Gastrocnemius medialis (tissue), 4 donors: Measurements from ENCODE around the gene CBR4.

Experiments
- CTCF ChIP-seq, 5 experiments: fragments of 450-650 bp in 3 of 5; fragments of 200-600 bp in 2 of 5; sonication (generic) in 2 of 5; IDR thresholded peaks in 4 of 5; conservative IDR thresholded peaks in 1 of 5; 1 replicate in 4 of 5; 2 replicates in 1 of 5; pipeline ENCODE4 v1.5.1; 2016 to 2019; ENCODE audit warnings: antibody characterized with exemption in 5 of 5, mild to moderate bottlenecking in 3 of 5, moderate library complexity in 3 of 5
- POLR2A ChIP-seq, 2 donors: fragments of 450-650 bp; IDR thresholded peaks; one replicate each; pipeline ENCODE4 v1.6.1; 2017; ENCODE audit warnings: antibody characterized with exemption in 2 of 2, mild to moderate bottlenecking in 2 of 2, moderate library complexity in 2 of 2

DNA sequence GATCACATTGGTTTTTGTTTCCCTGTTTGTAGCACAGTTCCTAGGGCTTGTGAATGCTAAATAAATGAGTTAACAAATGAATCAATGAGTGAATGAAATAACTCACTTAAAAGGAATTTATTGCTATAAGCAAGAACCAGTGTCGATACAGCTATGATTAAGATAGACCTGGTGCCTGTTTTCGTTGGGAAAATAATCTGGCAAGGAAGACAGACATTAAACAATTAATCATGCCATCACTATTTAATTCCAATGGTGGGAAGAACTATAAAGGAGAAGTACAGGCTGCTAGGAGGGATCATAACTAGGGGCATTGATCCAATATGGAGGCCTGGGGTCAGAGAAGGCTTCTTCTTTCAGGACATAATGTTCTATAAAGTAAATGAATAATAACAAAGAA, 4.5 kb upstream of the CBR4 start:
- TF ChIP-seq CTCF (IDR thresholded peaks at IDR 0.05 in 4 of 5, conservative IDR thresholded peaks at IDR 0.05 in 1 of 5) = no peak
- TF ChIP-seq POLR2A (IDR thresholded peaks at IDR 0.05) = no peak
